HEK293 (cell line): ENCODE data around the gene LCMT1.

Experiments
- CTCF ChIA-PET: fragments of 350-600 bp; formaldehyde crosslinking; extraction: SDS; loops from one replicate; lab custom pipeline; 2021; ENCODE audit warnings: antibody characterized with exemption; lab: Yijun Ruan, JAX
- POLR2A ChIA-PET: fragments of 300-600 bp; formaldehyde crosslinking; extraction: SDS; loops from one replicate; lab custom pipeline; 2020; ENCODE audit warnings: antibody characterized with exemption, inconsistent platforms; lab: Yijun Ruan, JAX
- H3K27ac ChIP-seq: fragments of 200-500 bp; sonication (Bioruptor generic); 2 replicates; pipeline ENCODE4 v1.5.1; 2014; ENCODE audit warnings: low read depth, low read length, control low read depth, inconsistent platforms; ENCODE audit errors: extremely low read depth
- H3K36me3 ChIP-seq, 2 experiments: fragments of 200-500 bp in 1 of 2; sonication (Bioruptor generic) in 1 of 2; 1 replicate in 1 of 2; 2 replicates in 1 of 2; pipeline ENCODE4 v1.5.1; 2014 to 2017; ENCODE audit warnings: inconsistent platforms in 2 of 2, low read length in 2 of 2; ENCODE audit not compliant: control insufficient read depth in 2 of 2, insufficient read depth in 1 of 2
- H3K4me1 ChIP-seq: fragments of 200-500 bp; sonication (Bioruptor generic); 2 replicates; pipeline ENCODE4 v1.5.1; 2014; ENCODE audit warnings: mild to moderate bottlenecking, low read length, inconsistent platforms; ENCODE audit not compliant: control insufficient read depth, insufficient read depth
- H3K4me3 ChIP-seq: 2 replicates; pipeline ENCODE4 v1.5.1; 2011; ENCODE audit warnings: low read depth, mild to moderate bottlenecking, control low read depth, low read length, moderate library complexity
- H3K9me3 ChIP-seq: fragments of 200-500 bp; sonication (Bioruptor generic); 2 replicates; pipeline ENCODE4 v1.5.1; 2014; ENCODE audit warnings: low read depth, low read length, inconsistent platforms; ENCODE audit not compliant: control insufficient read depth, insufficient read depth
- FEZF1 ChIP-seq: fragments of 450-650 bp; formaldehyde crosslinking; IDR thresholded peaks from 2 replicates; pipeline ENCODE4 v1.5.1; 2016; ENCODE audit warnings: missing biosample characterization, missing genetic modification characterization
- GLI2 ChIP-seq: fragments of 450-650 bp; formaldehyde crosslinking; IDR thresholded peaks from 2 replicates; pipeline ENCODE4; 2017; ENCODE audit warnings: missing biosample characterization, missing genetic modification characterization, low read depth, borderline replicate concordance
- KLF10 ChIP-seq: fragments of 450-650 bp; IDR thresholded peaks from 2 replicates; pipeline ENCODE4 v1.5.1; 2018; ENCODE audit warnings: missing biosample characterization, mild to moderate bottlenecking, missing genetic modification characterization
- KLF9 ChIP-seq: fragments of 450-650 bp; formaldehyde crosslinking; IDR thresholded peaks from 2 replicates; pipeline ENCODE4 v1.5.1; 2016; ENCODE audit warnings: missing biosample characterization, missing genetic modification characterization, low read depth
- SP2 ChIP-seq: fragments of 450-650 bp; formaldehyde crosslinking; IDR thresholded peaks from 2 replicates; pipeline ENCODE4 v1.5.1; 2016; ENCODE audit warnings: missing biosample characterization, missing genetic modification characterization
- SP3 ChIP-seq: fragments of 450-650 bp; formaldehyde crosslinking; IDR thresholded peaks from 2 replicates; pipeline ENCODE4 v1.5.1; 2016; ENCODE audit warnings: missing biosample characterization, missing genetic modification characterization
- TCF7L2 ChIP-seq: IDR thresholded peaks from 2 replicates; pipeline ENCODE4 v1.6.1; 2011; ENCODE audit warnings: low read depth, mild to moderate bottlenecking, inconsistent platforms, low read length, moderate library complexity, borderline replicate concordance
- TRIM28 ChIP-seq: IDR thresholded peaks from 2 replicates; pipeline ENCODE4 v1.6.1; 2011; ENCODE audit warnings: low read length, control low read depth, borderline replicate concordance
- ZBTB1 ChIP-seq: fragments of 450-650 bp; formaldehyde crosslinking; IDR thresholded peaks from 2 replicates; pipeline ENCODE4 v1.5.1; 2016; ENCODE audit warnings: missing biosample characterization, missing genetic modification characterization
- ZBTB49 ChIP-seq: fragments of 450-650 bp; formaldehyde crosslinking; IDR thresholded peaks from 2 replicates; pipeline ENCODE4 v1.5.1; 2016; ENCODE audit warnings: missing biosample characterization, missing genetic modification characterization, low read depth
- ZBTB8A ChIP-seq: fragments of 450-650 bp; formaldehyde crosslinking; IDR thresholded peaks from 2 replicates; pipeline ENCODE4 v1.5.1; 2016; ENCODE audit warnings: missing biosample characterization, missing genetic modification characterization
- ZFP3 ChIP-seq: fragments of 450-650 bp; formaldehyde crosslinking; IDR thresholded peaks from 2 replicates; pipeline ENCODE4 v1.5.1; 2016; ENCODE audit warnings: low read depth, missing biosample characterization, missing genetic modification characterization
- ZNF138 ChIP-seq: fragments of 450-650 bp; formaldehyde crosslinking; IDR thresholded peaks from 2 replicates; pipeline ENCODE4 v1.5.1; 2016; ENCODE audit warnings: missing biosample characterization, missing genetic modification characterization, borderline replicate concordance
- ZNF155 ChIP-seq: fragments of 450-650 bp; formaldehyde crosslinking; IDR thresholded peaks from 2 replicates; pipeline ENCODE4 v1.5.1; 2016; ENCODE audit warnings: missing biosample characterization, missing genetic modification characterization
- ZNF221 ChIP-seq: fragments of 450-650 bp; formaldehyde crosslinking; IDR thresholded peaks from 2 replicates; pipeline ENCODE4 v1.5.1; 2017; ENCODE audit warnings: missing biosample characterization, missing genetic modification characterization, borderline replicate concordance
- ZNF239 ChIP-seq: fragments of 450-650 bp; formaldehyde crosslinking; IDR thresholded peaks from 2 replicates; pipeline ENCODE4 v1.5.1; 2016; ENCODE audit warnings: missing biosample characterization, missing genetic modification characterization
- ZNF354C ChIP-seq: fragments of 450-650 bp; formaldehyde crosslinking; IDR thresholded peaks from 2 replicates; pipeline ENCODE4 v1.5.1; 2016; ENCODE audit warnings: missing biosample characterization, missing genetic modification characterization, low read depth, borderline replicate concordance
- ZNF433 ChIP-seq: fragments of 450-650 bp; formaldehyde crosslinking; IDR thresholded peaks from 2 replicates; pipeline ENCODE4 v1.5.1; 2016; ENCODE audit warnings: missing biosample characterization, missing genetic modification characterization, low read depth
- ZNF510 ChIP-seq: fragments of 450-650 bp; formaldehyde crosslinking; IDR thresholded peaks from 2 replicates; pipeline ENCODE4 v1.5.1; 2018; ENCODE audit warnings: mild to moderate bottlenecking, missing genetic modification characterization, missing biosample characterization; ENCODE audit not compliant: insufficient replicate concordance
- ZNF529 ChIP-seq: fragments of 450-650 bp; formaldehyde crosslinking; IDR thresholded peaks from 2 replicates; pipeline ENCODE4 v1.5.1; 2017; ENCODE audit warnings: missing genetic modification characterization, missing biosample characterization; ENCODE audit not compliant: insufficient replicate concordance
- ZNF549 ChIP-seq: fragments of 450-650 bp; IDR thresholded peaks from 2 replicates; pipeline ENCODE4 v1.5.1; 2018; ENCODE audit warnings: missing biosample characterization, missing genetic modification characterization, mild to moderate bottlenecking, inconsistent platforms, moderate library complexity
- ZNF629 ChIP-seq: fragments of 450-650 bp; formaldehyde crosslinking; IDR thresholded peaks from 2 replicates; pipeline ENCODE4 v1.5.1; 2017; ENCODE audit warnings: missing biosample characterization, missing genetic modification characterization
- ZNF677 ChIP-seq: fragments of 450-650 bp; IDR thresholded peaks from 2 replicates; pipeline ENCODE4 v1.5.0; 2018; ENCODE audit warnings: missing biosample characterization, mild to moderate bottlenecking, missing genetic modification characterization, moderate library complexity
- ZNF792 ChIP-seq: fragments of 450-650 bp; formaldehyde crosslinking; IDR thresholded peaks from 2 replicates; pipeline ENCODE4 v1.5.1; 2016; ENCODE audit warnings: missing biosample characterization, missing genetic modification characterization
- ZSCAN30 ChIP-seq: fragments of 450-650 bp; IDR thresholded peaks from 2 replicates; pipeline ENCODE4 v1.5.1; 2018; ENCODE audit warnings: missing biosample characterization, mild to moderate bottlenecking, missing genetic modification characterization, moderate library complexity
- ZXDB ChIP-seq: fragments of 450-650 bp; formaldehyde crosslinking; IDR thresholded peaks from 2 replicates; pipeline ENCODE4 v1.5.1; 2016; ENCODE audit warnings: missing biosample characterization, missing genetic modification characterization
- TF ChIP-seq, protein P1 (sequence below): fragments of 450-650 bp; formaldehyde crosslinking; IDR thresholded peaks from 2 replicates; pipeline ENCODE4 v1.5.1; 2016; ENCODE audit warnings: missing biosample characterization, missing genetic modification characterization
- TF ChIP-seq, protein P2 (sequence below): fragments of 450-650 bp; formaldehyde crosslinking; IDR thresholded peaks from 2 replicates; pipeline ENCODE4 v1.5.1; 2016; ENCODE audit warnings: missing biosample characterization, missing genetic modification characterization

The LCMT1 gene

GRCh38 chr16:25174285-25174684, 62.7 kb downstream of the LCMT1 start:
- ChIA-PET CTCF (interaction anchor here (0.6 kb wide), 1 partner anchor 58 kb away, joined by 6 read pairs; no protein-coding TSS in a partner anchor), POLR2A (no interaction called here)
- Histone ChIP-seq H3K36me3 (peaks cover 15 to 53% of the 10 kb centered on the region in 2 experiments), H3K4me1 (no peaks in the 10 kb centered on the region), H3K4me3 (no peak overlapping the region), H3K9me3 (no peaks in the 10 kb centered on the region), H3K27ac (no peak overlapping the region)
- TF ChIP-seq SP3 (tag by site-specific recombination) (no peak), ZNF155 (tag by site-specific recombination) (no peak), ZXDB (tag by site-specific recombination) (no peak), FEZF1 (tag by site-specific recombination) (no peak), ZNF629 (tag by site-specific recombination) (no peak), ZBTB1 (tag by site-specific recombination) (no peak), ZNF529 (tag by site-specific recombination) (no peak), SP2 (no peak), ZNF510 (tag by site-specific recombination) (no peak), ZNF221 (tag by site-specific recombination) (no peak), ZNF354C (tag by site-specific recombination) (no peak), ZNF549 (no peak), ZBTB8A (tag by site-specific recombination) (no peak)
- TF ChIP-seq, protein P1, sequence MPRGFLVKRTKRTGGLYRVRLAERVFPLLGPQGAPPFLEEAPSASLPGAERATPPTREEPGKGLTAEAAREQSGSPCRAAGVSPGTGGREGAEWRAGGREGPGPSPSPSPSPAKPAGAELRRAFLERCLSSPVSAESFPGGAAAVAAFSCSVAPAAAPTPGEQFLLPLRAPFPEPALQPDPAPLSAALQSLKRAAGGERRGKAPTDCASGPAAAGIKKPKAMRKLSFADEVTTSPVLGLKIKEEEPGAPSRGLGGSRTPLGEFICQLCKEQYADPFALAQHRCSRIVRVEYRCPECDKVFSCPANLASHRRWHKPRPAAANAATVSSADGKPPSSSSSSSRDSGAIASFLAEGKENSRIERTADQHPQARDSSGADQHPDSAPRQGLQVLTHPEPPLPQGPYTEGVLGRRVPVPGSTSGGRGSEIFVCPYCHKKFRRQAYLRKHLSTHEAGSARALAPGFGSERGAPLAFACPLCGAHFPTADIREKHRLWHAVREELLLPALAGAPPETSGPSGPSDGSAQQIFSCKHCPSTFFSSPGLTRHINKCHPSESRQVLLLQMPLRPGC (tag by site-specific recombination): no peak

DNA sequence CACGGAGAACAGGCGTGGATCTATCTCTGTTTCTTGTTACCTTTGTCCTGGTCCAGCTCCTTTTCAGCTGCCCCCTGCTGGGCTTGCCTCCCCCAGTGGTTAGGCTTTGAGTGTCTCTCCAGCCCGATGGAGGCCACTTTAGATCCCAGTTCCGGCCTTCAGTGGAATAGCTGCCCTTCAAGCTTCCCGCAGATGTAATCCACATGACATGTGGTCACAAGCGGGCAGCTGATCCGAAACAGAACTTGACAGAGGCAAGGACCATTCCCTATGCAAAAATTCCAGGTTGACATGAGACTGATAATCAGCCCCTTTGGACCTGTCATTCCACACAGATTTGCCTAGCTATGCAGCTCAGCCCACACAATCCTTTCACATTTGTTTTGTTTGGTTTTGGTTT, 64.6 kb downstream of the LCMT1 start:
- no peak overlapping the region for H3K27ac ChIP-seq
- no peaks in the 10 kb centered on the region for H3K4me1 ChIP-seq
- CTCF ChIA-PET: interaction anchor here (0.7 kb wide), 1 partner anchor 50 kb away, joined by 3 read pairs; no protein-coding TSS in a partner anchor
- TF ChIP-seq ZBTB49: no peak
- TF ChIP-seq, protein P2, sequence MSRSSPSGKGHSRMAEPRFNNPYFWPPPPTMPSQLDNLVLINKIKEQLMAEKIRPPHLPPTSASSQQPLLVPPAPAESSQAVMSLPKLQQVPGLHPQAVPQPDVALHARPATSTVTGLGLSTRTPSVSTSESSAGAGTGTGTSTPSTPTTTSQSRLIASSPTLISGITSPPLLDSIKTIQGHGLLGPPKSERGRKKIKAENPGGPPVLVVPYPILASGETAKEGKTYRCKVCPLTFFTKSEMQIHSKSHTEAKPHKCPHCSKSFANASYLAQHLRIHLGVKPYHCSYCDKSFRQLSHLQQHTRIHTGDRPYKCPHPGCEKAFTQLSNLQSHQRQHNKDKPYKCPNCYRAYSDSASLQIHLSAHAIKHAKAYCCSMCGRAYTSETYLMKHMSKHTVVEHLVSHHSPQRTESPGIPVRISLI (tag by site-specific recombination): peak; percentile 54; the same call in 1 of the 2 replicates
- no peak for TF ChIP-seq ZSCAN30 (tag by site-specific recombination)
- no peak for TF ChIP-seq TRIM28
- no peaks in the 10 kb centered on the region for H3K9me3 ChIP-seq
- no peak overlapping the region for H3K4me3 ChIP-seq
- H3K36me3 ChIP-seq: peaks cover 7 to 36% of the 10 kb centered on the region in 2 experiments
- POLR2A ChIA-PET: interaction anchor here (1.2 kb wide), 1 partner anchor 64 kb away, joined by 3 read pairs; no protein-coding TSS in a partner anchor

DNA sequence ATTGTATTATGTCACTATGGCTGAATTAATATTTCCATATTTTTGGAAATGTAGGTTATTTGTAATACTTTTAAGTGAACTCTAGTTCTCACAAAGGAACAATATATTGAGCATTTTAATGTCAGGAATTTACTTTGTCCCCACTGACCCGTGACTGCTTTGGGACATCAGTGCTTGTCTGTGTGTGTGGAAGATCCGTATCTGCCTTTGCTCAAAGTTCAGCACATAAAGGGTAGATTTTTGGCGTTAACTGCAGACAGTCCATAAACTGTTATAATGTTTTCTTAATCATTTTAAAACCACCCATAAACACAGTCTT, 65.9 kb downstream of the LCMT1 start:
- Histone ChIP-seq H3K4me3 (no peak overlapping the region), H3K4me1 (no peaks in the 10 kb centered on the region), H3K36me3 (peaks cover 7 to 28% of the 10 kb centered on the region in 2 experiments), H3K27ac (no peak overlapping the region), H3K9me3 (no peaks in the 10 kb centered on the region)
- ChIA-PET POLR2A (interaction anchor here (0.6 kb wide), 1 partner anchor 93 kb away, joined by 3 read pairs; no protein-coding TSS in a partner anchor), CTCF (no interaction called here)
- TF ChIP-seq ZNF239 (tag by site-specific recombination): no peak
- TF ChIP-seq ZNF677 (tag by site-specific recombination): no peak
- TF ChIP-seq KLF9 (tag by site-specific recombination): no peak
- TF ChIP-seq TCF7L2: no peak
- TF ChIP-seq ZNF433: no peak
- TF ChIP-seq KLF10: no peak
- TF ChIP-seq GLI2: no peak
- TF ChIP-seq ZNF138: no peak
- TF ChIP-seq ZNF792 (tag by site-specific recombination): no peak
- TF ChIP-seq ZFP3 (tag by site-specific recombination): no peak
